HEK293 (cell line): ENCODE measurements around the gene PHRF1.

ENCODE experiments used
- CTCF ChIP-seq: fragments of 450-650 bp; formaldehyde crosslinking; IDR thresholded peaks from 2 replicates; pipeline ENCODE4 v1.5.1; 2016; ENCODE audit warnings: missing biosample characterization, missing genetic modification characterization
- ZBTB17 ChIP-seq: fragments of 450-650 bp; formaldehyde crosslinking; IDR thresholded peaks from 2 replicates; pipeline ENCODE4 v1.5.1; 2016; ENCODE audit warnings: missing biosample characterization, missing genetic modification characterization
- ZBTB20 ChIP-seq: fragments of 450-650 bp; formaldehyde crosslinking; IDR thresholded peaks from 2 replicates; pipeline ENCODE4 v1.5.1; 2016; ENCODE audit warnings: missing biosample characterization, missing genetic modification characterization
- ZNF341 ChIP-seq: fragments of 450-650 bp; formaldehyde crosslinking; IDR thresholded peaks from 2 replicates; pipeline ENCODE4; 2016; ENCODE audit warnings: low read depth, missing biosample characterization, missing genetic modification characterization
- ZNF362 ChIP-seq: fragments of 450-650 bp; formaldehyde crosslinking; IDR thresholded peaks from 2 replicates; pipeline ENCODE4 v1.5.1; 2016; ENCODE audit warnings: missing biosample characterization, missing genetic modification characterization
- ZNF366 ChIP-seq: fragments of 450-650 bp; formaldehyde crosslinking; conservative IDR thresholded peaks from 2 replicates; pipeline ENCODE4 v1.5.1; 2016; ENCODE audit warnings: missing biosample characterization, missing genetic modification characterization
- ZNF510 ChIP-seq: fragments of 450-650 bp; formaldehyde crosslinking; IDR thresholded peaks from 2 replicates; pipeline ENCODE4 v1.5.1; 2018; ENCODE audit warnings: mild to moderate bottlenecking, missing genetic modification characterization, missing biosample characterization; ENCODE audit not compliant: insufficient replicate concordance
- ZNF549 ChIP-seq: fragments of 450-650 bp; IDR thresholded peaks from 2 replicates; pipeline ENCODE4 v1.5.1; 2018; ENCODE audit warnings: missing biosample characterization, missing genetic modification characterization, mild to moderate bottlenecking, inconsistent platforms, moderate library complexity
- ZNF654 ChIP-seq: fragments of 450-650 bp; formaldehyde crosslinking; IDR thresholded peaks from 2 replicates; pipeline ENCODE4 v1.5.1; 2016; ENCODE audit warnings: low read depth, missing biosample characterization, missing genetic modification characterization
- ZNF658 ChIP-seq: fragments of 450-650 bp; formaldehyde crosslinking; IDR thresholded peaks from 2 replicates; pipeline ENCODE4; 2016; ENCODE audit warnings: missing biosample characterization, missing genetic modification characterization
- ZNF785 ChIP-seq: fragments of 450-650 bp; formaldehyde crosslinking; IDR thresholded peaks from 2 replicates; pipeline ENCODE4 v1.5.1; 2016; ENCODE audit warnings: missing biosample characterization, missing genetic modification characterization
- ZSCAN30 ChIP-seq: fragments of 450-650 bp; IDR thresholded peaks from 2 replicates; pipeline ENCODE4 v1.5.1; 2018; ENCODE audit warnings: missing biosample characterization, mild to moderate bottlenecking, missing genetic modification characterization, moderate library complexity
- TF ChIP-seq, protein P1 (sequence below): fragments of 450-650 bp; IDR thresholded peaks from 2 replicates; pipeline ENCODE4 v1.5.1; 2018; ENCODE audit warnings: missing biosample characterization, mild to moderate bottlenecking, missing genetic modification characterization

DNA sequence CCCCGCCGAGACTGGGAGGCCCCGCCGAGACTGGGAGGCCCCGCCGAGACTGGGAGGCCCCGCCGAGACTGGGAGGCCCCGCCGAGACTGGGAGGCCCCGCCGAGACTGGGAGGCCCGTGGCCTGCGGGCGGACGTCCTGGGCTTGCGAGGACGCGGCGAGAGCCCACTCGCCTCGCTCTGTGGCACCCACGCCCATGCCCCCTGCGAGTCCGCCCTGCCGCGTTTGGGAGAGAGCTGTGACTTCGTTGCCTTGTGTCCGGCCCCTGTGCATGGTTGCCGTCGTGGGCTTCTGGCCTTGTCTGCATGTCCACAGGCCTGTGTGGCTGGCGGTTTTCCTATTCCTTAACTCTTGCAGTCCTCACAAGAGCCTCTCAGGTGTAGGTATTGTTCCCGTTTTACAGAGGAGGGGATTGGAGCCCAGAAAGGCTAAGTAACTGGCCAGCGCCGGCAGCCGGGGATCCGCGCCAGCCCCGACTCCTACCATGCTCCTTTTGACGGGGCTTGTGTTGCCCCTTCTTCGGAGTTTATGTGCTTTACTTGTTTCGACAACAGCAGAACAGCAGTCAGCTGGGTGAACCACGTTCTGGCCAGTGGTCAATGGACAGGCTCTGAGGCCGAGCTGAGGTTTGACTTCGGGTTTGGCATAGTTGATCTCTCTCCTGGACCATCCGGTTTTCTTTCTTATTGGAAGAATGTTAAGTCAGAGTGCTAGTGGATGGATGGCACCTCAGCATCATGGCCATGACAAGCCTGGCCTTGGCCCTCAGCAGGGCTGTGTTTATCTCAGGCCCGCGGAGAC, 741 bp downstream of the PHRF1 start:
- TF ChIP-seq ZNF658 (tag by site-specific recombination) (no peak), ZNF362 (no peak), CTCF (no peak), ZBTB17 (no peak), ZNF341 (tag by site-specific recombination) (no peak), ZNF510 (tag by site-specific recombination) (no peak), ZSCAN30 (tag by site-specific recombination) (no peak), ZNF785 (tag by site-specific recombination) (no peak), ZBTB20 (tag by site-specific recombination) (no peak), ZNF654 (tag by site-specific recombination) (no peak), ZNF366 (tag by site-specific recombination) (no peak), ZNF549 (tag by site-specific recombination) (no peak)
- TF ChIP-seq, protein P1, sequence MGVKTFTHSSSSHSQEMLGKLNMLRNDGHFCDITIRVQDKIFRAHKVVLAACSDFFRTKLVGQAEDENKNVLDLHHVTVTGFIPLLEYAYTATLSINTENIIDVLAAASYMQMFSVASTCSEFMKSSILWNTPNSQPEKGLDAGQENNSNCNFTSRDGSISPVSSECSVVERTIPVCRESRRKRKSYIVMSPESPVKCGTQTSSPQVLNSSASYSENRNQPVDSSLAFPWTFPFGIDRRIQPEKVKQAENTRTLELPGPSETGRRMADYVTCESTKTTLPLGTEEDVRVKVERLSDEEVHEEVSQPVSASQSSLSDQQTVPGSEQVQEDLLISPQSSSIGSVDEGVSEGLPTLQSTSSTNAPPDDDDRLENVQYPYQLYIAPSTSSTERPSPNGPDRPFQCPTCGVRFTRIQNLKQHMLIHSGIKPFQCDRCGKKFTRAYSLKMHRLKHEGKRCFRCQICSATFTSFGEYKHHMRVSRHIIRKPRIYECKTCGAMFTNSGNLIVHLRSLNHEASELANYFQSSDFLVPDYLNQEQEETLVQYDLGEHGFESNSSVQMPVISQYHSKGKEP: no peak
